ENCODE data around the gene PSD2.

PSD2 gene

DNA sequence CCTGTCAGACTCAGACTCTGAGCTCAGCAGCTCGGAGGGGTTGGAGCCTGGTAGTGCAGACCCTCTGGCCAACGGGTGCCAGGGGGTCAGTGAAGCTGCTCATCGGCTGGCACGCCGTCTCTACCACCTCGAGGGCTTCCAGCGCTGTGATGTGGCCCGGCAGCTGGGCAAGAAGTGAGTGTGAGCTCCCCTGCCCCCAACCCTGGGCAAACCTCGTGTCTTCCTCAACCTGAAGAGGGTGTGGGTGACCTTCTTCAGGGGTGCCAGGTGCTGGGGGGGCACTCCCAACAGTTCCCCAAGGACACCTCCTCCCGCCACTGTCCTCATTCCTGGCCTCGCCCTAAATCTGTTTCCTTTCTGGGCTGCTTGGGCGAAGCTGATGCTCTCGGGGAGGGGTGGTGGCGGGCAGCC is 18.6 kb downstream of the PSD2 start:
- H3K4me1 ChIP-seq (ENCODE audit: control insufficient read depth, insufficient read depth, low read length, unreplicated experiment), result no peaks in the 10 kb centered on the region
- peaks cover 66% of the 10 kb centered on the region for H3K27me3 ChIP-seq (ENCODE audit: insufficient read depth, low read length)
- H2AFZ ChIP-seq (ENCODE audit: low read length, unreplicated experiment), result no peak overlapping the region
- H3K4me3 ChIP-seq (ENCODE audit: low read depth, low read length), result no peak overlapping the region
- no peak overlapping the region for H3K27ac ChIP-seq (ENCODE audit: low read depth, low read length)
- no peaks in the 10 kb centered on the region for H3K36me3 ChIP-seq (ENCODE audit: insufficient read depth, low read length)
- H3K79me2 ChIP-seq (ENCODE audit: control insufficient read depth, insufficient read depth, low read length, unreplicated experiment), result no peaks in the 10 kb centered on the region

DNA sequence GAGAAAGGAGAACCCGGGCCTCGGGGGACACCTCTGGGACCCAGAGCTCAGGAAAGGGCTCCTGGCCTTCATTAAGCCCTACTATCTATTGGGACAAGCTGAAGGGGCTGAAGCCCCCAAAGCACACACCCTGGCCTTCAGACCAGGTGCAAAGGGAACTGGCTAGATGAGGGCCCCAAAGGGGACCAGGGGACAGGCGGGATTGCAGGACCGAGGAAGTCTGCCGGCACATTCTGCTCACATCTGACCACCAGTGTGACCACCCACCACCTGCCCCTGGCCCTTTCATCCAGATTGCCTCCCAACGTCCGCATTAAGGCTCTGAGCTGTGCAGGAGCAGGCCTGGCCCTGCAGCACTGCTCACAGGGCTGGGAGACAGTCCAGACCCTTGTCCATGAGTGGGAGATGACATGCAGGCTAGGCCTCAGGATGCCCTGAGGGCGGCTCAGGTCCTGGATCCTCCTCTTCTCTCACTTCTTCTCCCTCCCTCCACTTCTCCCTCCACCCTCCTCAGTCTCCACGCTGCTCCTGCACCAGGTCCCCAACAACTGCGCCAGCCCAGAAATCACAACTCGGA is 19.2 kb downstream of the PSD2 start:
- no peaks in the 10 kb centered on the region for H3K36me3 ChIP-seq (ENCODE audit: insufficient read depth, low read length)
- no peaks in the 10 kb centered on the region for H3K4me1 ChIP-seq (ENCODE audit: control insufficient read depth, insufficient read depth, low read length, unreplicated experiment)

DNA sequence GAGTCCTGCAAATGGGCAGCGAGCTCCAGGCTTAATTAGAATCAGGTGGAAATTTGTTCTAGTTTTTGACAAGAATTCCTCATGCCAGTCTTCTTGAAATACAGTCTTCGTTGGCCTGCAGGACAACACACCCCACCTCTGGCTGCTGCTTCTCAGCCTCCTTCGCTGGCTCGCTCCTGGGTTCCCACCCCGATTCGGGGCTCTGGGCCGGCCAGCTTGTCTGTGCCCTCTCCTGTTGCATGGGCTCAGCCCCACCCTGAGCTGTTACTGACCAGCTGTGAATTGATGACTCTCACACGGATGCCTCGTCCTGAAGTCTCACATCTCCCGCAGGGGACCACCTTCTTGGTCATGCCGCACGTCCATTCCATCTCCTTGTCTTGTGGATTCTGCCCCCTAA is 21.0 kb downstream of the PSD2 start:
- Histone ChIP-seq H3K4me1 (ENCODE audit: control insufficient read depth, insufficient read depth, low read length, unreplicated experiment) (no peaks in the 10 kb centered on the region), H3K36me3 (ENCODE audit: insufficient read depth, low read length) (no peaks in the 10 kb centered on the region), H3K4me3 (ENCODE audit: low read depth, low read length) (no peak overlapping the region), H3K27ac (ENCODE audit: low read depth, low read length) (no peak overlapping the region), H3K79me2 (ENCODE audit: control insufficient read depth, insufficient read depth, low read length, unreplicated experiment) (no peaks in the 10 kb centered on the region), H2AFZ (ENCODE audit: low read length, unreplicated experiment) (no peak overlapping the region), H3K27me3 (ENCODE audit: insufficient read depth, low read length) (peaks cover 66% of the 10 kb centered on the region)

More for the DNA sequence above, 19.2 kb downstream of the PSD2 start:
- peaks cover 68% of the 10 kb centered on the region for H3K27me3 ChIP-seq (ENCODE audit: insufficient read depth, low read length)
- no peak overlapping the region for H3K27ac ChIP-seq (ENCODE audit: low read depth, low read length)
- H3K4me3 ChIP-seq (ENCODE audit: low read depth, low read length), result no peak overlapping the region
- no peak overlapping the region for H2AFZ ChIP-seq (ENCODE audit: low read length, unreplicated experiment)
- no peaks in the 10 kb centered on the region for H3K79me2 ChIP-seq (ENCODE audit: control insufficient read depth, insufficient read depth, low read length, unreplicated experiment)

DNA sequence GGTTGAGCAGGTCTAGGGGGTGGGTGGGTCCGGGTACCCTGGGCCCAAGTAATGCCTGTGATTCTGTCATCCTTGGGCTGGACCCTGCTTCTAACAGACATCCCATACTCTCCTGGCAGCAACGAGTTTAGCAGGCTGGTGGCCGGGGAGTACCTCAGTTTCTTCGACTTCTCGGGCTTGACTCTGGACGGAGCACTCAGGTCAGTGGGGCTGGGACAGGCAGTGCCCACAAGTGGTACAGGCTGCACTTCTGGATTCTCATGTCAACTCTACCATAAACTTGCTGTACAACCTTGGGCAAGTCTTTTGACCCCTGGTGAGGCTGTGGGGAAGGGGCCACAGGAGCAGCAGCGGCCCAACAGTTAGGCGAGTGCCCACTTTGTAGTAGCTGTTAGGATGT is 21.8 kb downstream of the PSD2 start:
- Histone ChIP-seq H3K27me3 (ENCODE audit: insufficient read depth, low read length) (peaks cover 64% of the 10 kb centered on the region), H3K4me3 (ENCODE audit: low read depth, low read length) (no peak overlapping the region), H2AFZ (ENCODE audit: low read length, unreplicated experiment) (no peak overlapping the region), H3K4me1 (ENCODE audit: control insufficient read depth, insufficient read depth, low read length, unreplicated experiment) (no peaks in the 10 kb centered on the region), H3K27ac (ENCODE audit: low read depth, low read length) (no peak overlapping the region), H3K79me2 (ENCODE audit: control insufficient read depth, insufficient read depth, low read length, unreplicated experiment) (no peaks in the 10 kb centered on the region), H3K36me3 (ENCODE audit: insufficient read depth, low read length) (no peaks in the 10 kb centered on the region)

DNA sequence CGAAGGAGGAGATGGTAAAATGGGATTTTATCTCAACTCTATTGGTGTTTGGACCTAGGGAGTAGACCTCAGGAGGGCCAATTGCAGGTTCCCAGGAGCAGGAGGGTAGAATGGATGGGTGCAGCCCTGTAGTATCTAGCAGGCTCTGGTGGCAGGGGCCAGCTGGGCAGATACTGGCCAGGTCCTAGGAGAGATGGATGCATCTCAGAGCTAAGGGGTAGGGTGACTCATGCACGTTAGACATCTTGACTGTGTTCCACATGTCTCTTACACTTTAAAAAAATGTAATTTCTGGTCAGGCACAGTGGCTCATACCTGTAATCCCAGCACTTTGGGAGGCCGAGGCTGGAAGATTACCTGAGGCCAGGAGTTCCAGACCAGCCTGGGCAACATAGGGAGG is 22.4 kb downstream of the PSD2 start:
- H3K4me3 ChIP-seq (ENCODE audit: low read depth, low read length), result no peak overlapping the region
- no peaks in the 10 kb centered on the region for H3K4me1 ChIP-seq (ENCODE audit: control insufficient read depth, insufficient read depth, low read length, unreplicated experiment)
- H3K27me3 ChIP-seq (ENCODE audit: insufficient read depth, low read length), result peaks cover 58% of the 10 kb centered on the region
- H3K79me2 ChIP-seq (ENCODE audit: control insufficient read depth, insufficient read depth, low read length, unreplicated experiment), result no peaks in the 10 kb centered on the region
- no peak overlapping the region for H2AFZ ChIP-seq (ENCODE audit: low read length, unreplicated experiment)
- no peak overlapping the region for H3K27ac ChIP-seq (ENCODE audit: low read depth, low read length)
- no peaks in the 10 kb centered on the region for H3K36me3 ChIP-seq (ENCODE audit: insufficient read depth, low read length)

DNA sequence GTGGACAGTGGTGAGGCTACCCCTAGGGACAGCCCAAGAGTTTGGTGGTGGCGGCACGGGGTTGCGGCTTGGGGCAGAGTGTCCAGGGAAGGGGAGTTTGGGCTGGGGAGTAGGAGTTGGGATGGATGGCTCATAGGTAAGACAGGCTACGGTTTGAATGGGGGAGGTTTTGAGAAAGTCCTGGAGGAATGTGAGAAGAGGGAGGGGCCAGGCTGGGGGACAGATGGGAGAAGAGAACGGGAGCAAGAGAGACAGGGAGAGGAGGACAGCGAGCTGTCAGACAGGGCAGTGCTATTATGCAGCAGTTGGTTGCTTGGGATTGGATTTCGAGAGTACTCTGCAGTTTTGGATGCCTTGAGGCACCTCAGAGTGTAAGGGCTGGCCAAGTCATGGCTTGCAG is 24.5 kb downstream of the PSD2 start:
- H3K4me3 ChIP-seq (ENCODE audit: low read depth, low read length), result no peak overlapping the region
- H3K79me2 ChIP-seq (ENCODE audit: control insufficient read depth, insufficient read depth, low read length, unreplicated experiment), result no peaks in the 10 kb centered on the region
- H3K27me3 ChIP-seq (ENCODE audit: insufficient read depth, low read length), result peaks cover 55% of the 10 kb centered on the region
- H3K4me1 ChIP-seq (ENCODE audit: control insufficient read depth, insufficient read depth, low read length, unreplicated experiment), result no peaks in the 10 kb centered on the region
- H3K36me3 ChIP-seq (ENCODE audit: insufficient read depth, low read length), result no peaks in the 10 kb centered on the region
- no peak overlapping the region for H2AFZ ChIP-seq (ENCODE audit: low read length, unreplicated experiment)
- H3K27ac ChIP-seq (ENCODE audit: low read depth, low read length), result no peak overlapping the region

DNA sequence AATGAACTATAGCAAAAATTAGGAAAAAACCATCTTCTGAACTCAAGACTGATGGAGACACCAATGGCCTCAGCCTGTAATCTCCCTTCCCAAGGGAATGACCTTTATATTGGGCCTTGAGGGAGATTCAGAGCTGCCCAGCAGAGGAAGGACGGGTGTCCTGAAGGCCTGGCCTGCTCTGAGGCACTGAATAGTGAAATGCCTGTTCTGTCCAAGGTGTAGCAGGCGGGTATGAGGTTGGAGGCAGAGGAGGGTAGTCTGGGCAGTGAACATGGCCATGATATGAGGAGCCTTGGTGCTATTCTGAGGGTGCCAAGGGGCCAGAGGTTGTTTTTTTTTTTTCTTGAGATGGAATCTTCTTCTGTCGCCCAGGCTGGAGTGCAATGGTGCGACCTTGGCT is 25.0 kb downstream of the PSD2 start:
- no peaks in the 10 kb centered on the region for H3K36me3 ChIP-seq (ENCODE audit: insufficient read depth, low read length)
- H3K27me3 ChIP-seq (ENCODE audit: insufficient read depth, low read length), result peaks cover 59% of the 10 kb centered on the region
- H3K79me2 ChIP-seq (ENCODE audit: control insufficient read depth, insufficient read depth, low read length, unreplicated experiment), result no peaks in the 10 kb centered on the region
- no peak overlapping the region for H3K27ac ChIP-seq (ENCODE audit: low read depth, low read length)
- no peak overlapping the region for H2AFZ ChIP-seq (ENCODE audit: low read length, unreplicated experiment)
- no peak overlapping the region for H3K4me3 ChIP-seq (ENCODE audit: low read depth, low read length)
- H3K4me1 ChIP-seq (ENCODE audit: control insufficient read depth, insufficient read depth, low read length, unreplicated experiment), result no peaks in the 10 kb centered on the region

DNA sequence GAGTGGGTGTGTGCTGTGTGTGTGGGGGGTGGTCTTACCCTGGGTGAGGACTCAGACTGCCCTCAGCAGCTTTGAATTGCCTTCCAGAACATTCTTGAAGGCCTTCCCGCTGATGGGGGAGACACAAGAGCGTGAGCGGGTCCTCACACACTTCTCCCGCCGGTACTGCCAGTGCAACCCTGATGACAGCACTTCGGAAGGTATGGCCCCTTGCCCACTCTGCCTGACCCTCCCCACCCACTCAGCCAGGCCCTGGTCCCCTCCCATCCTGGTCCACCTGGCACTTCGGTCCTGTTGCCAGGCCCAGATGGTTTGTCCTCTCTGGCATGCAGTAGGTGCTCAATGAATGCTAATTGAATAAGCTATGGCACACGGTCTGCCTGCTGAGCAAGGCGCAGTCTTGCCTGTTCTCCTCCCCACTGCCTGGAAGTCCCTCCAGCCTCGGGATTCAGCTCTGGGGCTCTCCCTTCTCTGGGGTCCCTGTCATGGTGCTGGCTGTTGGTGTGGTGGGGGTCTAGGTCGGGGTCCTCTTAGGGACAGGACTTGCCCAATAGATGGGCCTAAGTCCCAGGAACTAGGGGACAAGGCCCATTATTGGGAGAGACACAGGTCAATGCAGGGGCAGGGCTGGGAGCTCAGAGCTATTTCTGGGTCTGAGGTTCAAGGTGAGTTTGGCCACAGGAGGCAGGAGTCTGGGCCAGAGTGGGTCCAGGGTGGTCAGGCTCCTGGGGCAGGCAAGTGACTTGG is 26.4 kb downstream of the PSD2 start:
- Histone ChIP-seq H3K4me3 (ENCODE audit: low read depth, low read length) (no peak overlapping the region), H3K4me1 (ENCODE audit: control insufficient read depth, insufficient read depth, low read length, unreplicated experiment) (no peaks in the 10 kb centered on the region), H3K27me3 (ENCODE audit: insufficient read depth, low read length) (peaks cover 61% of the 10 kb centered on the region), H2AFZ (ENCODE audit: low read length, unreplicated experiment) (no peak overlapping the region), H3K36me3 (ENCODE audit: insufficient read depth, low read length) (no peaks in the 10 kb centered on the region), H3K27ac (ENCODE audit: low read depth, low read length) (no peak overlapping the region), H3K79me2 (ENCODE audit: control insufficient read depth, insufficient read depth, low read length, unreplicated experiment) (no peaks in the 10 kb centered on the region)

DNA sequence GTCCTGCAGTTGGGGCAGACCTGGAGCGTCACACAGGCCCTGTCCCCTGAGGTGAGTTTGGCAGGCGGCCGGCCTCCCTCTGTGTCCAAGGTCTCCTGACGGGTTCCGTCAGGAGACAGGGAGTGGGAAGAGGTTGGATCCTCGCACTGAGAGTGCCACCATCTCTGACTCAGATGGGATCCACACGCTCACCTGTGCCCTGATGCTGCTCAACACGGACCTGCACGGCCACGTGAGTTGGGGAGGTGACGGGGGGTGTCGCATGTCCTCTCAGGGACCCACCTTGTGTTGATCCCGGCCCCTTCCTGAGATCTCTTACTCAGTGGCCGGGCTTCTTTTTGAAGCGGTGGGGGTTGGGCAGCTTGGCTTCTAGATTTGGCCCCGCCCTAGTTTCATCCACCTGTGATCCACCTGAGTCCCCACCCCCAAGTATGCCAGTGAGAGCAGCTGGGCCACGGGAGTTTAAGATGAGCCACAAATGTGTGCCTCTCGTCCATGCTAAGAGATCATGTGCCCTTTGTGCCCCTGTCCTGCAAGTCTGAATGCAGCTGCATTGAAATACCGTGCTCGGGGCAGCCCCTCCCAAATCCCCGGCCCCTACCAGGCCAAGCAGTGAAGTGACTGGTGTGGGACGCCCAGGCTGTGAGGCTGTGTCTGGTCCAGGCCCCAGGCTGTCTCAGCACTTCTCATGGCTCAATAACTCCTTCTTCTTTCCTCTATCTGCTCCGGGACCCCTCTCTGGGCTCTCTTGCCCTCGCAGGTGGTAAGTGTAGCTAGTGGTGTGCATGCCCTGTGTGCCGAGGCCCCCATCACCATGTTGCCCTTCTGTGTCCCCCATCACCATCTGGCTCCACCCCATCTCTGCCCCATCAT is 27.2 kb downstream of the PSD2 start:
- no peaks in the 10 kb centered on the region for H3K79me2 ChIP-seq (ENCODE audit: control insufficient read depth, insufficient read depth, low read length, unreplicated experiment)
- H3K27ac ChIP-seq (ENCODE audit: low read depth, low read length), result no peak overlapping the region
- no peaks in the 10 kb centered on the region for H3K36me3 ChIP-seq (ENCODE audit: insufficient read depth, low read length)
- no peaks in the 10 kb centered on the region for H3K4me1 ChIP-seq (ENCODE audit: control insufficient read depth, insufficient read depth, low read length, unreplicated experiment)
- H3K27me3 ChIP-seq (ENCODE audit: insufficient read depth, low read length), result peaks cover 61% of the 10 kb centered on the region
- H3K4me3 ChIP-seq (ENCODE audit: low read depth, low read length), result no peak overlapping the region
- H2AFZ ChIP-seq (ENCODE audit: low read length, unreplicated experiment), result no peak overlapping the region

DNA sequence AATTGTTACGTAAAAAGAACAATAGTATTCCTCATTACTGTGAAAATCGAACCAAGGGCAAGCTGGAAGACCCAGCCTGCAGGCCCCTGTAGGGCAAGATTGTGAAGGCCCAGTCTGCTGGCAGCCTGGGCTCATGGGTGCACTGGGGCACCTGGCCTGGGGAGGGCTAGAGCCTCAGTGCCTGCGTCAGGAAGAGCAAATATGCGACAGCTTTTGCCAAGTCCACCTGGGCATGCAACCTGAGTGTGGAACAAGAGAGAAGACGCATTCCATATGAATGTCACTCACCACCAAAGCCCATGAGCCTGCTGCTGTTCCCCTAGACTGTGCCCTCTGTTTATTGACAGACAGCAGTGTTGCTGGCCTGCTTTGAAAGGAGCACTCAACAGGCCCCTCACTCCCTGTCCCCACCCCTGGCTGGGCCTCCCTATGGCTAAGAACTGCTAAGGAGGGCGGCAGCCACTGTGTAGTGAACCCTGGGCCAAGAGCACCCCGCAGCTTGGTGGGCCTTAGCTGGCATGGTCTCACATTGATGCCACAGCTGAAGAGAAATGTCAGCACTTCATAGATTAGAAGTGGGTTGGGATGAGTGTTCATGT is 28.2 kb downstream of the PSD2 start:
- peaks cover 62% of the 10 kb centered on the region for H3K27me3 ChIP-seq (ENCODE audit: insufficient read depth, low read length)

More for the DNA sequence above, 28.2 kb downstream of the PSD2 start:
- Histone ChIP-seq H2AFZ (ENCODE audit: low read length, unreplicated experiment) (no peak overlapping the region), H3K4me1 (ENCODE audit: control insufficient read depth, insufficient read depth, low read length, unreplicated experiment) (no peaks in the 10 kb centered on the region), H3K36me3 (ENCODE audit: insufficient read depth, low read length) (no peaks in the 10 kb centered on the region), H3K79me2 (ENCODE audit: control insufficient read depth, insufficient read depth, low read length, unreplicated experiment) (no peaks in the 10 kb centered on the region), H3K4me3 (ENCODE audit: low read depth, low read length) (no peak overlapping the region), H3K27ac (ENCODE audit: low read depth, low read length) (no peak overlapping the region)
